ENCODE results near the gene ATP8B1.
"Not testable (repeated sequence)": the region's sequence is repeated elsewhere in the genome, so short reads cannot be mapped to it uniquely, and the experiment has no call there.

ATP8B1 gene

GRCh38 chr18:57651914-57652313 lies 151.2 kb downstream of the ATP8B1 start:
- DNase-seq: no peak

- DNase-seq: no peak
Observed at GRCh38 chr18:57649556-57650500, 153.3 kb downstream of the ATP8B1 start.

- no peak for DNase-seq
Observed at GRCh38 chr18:57648414-57648813, 154.7 kb downstream of the ATP8B1 start.

- DNase-seq: no peak
Observed at GRCh38 chr18:57644540-57644939, 158.6 kb downstream of the ATP8B1 start.

GRCh38 chr18:57643726-57644125 lies 159.4 kb downstream of the ATP8B1 start:
- DNase-seq: not testable (repeated sequence)

GRCh38 chr18:57642462-57642861 lies 160.7 kb downstream of the ATP8B1 start:
- DNase-seq: not testable (repeated sequence)

GRCh38 chr18:57640749-57641148 lies 162.4 kb downstream of the ATP8B1 start:
- no peak for DNase-seq

GRCh38 chr18:57640236-57640635 lies 162.9 kb downstream of the ATP8B1 start:
- DNase-seq: no peak

- DNase-seq: no peak
Observed at GRCh38 chr18:57635003-57635822, 167.9 kb downstream of the ATP8B1 start.

- DNase-seq: no peak
Observed at GRCh38 chr18:57631697-57632096, 171.4 kb downstream of the ATP8B1 start.

GRCh38 chr18:57630754-57631595 lies 172.1 kb downstream of the ATP8B1 start:
- DNase-seq: no peak

- peak; percentile 95 to 96 for DNase-seq
Observed at GRCh38 chr18:57630002-57630753, 172.9 kb downstream of the ATP8B1 start.

GRCh38 chr18:57629422-57629821 lies 173.7 kb downstream of the ATP8B1 start:
- no peak for DNase-seq

GRCh38 chr18:57627488-57627887 lies 175.6 kb downstream of the ATP8B1 start:
- no peak for DNase-seq

GRCh38 chr18:57624988-57625387 lies 178.1 kb downstream of the ATP8B1 start:
- no peak for DNase-seq

- no peak for DNase-seq
Observed at GRCh38 chr18:57621246-57621604, 181.9 kb downstream of the ATP8B1 start.

- no peak for DNase-seq
Observed at GRCh38 chr18:57619876-57620275, 183.2 kb downstream of the ATP8B1 start.

- no peak for DNase-seq
Observed at GRCh38 chr18:57618910-57619309, 184.2 kb downstream of the ATP8B1 start.

GRCh38 chr18:57603871-57604270 lies 199.2 kb downstream of the ATP8B1 start:
- no peak for DNase-seq
